Testis (tissue), 2 donors: Measurements from ENCODE around the gene MEGF11.

Experiments
- CTCF ChIP-seq, 3 experiments: fragments of 450-650 bp in 2 of 3; fragments of 200-600 bp in 1 of 3; sonication (generic) in 1 of 3; IDR thresholded peaks; one replicate each; pipeline ENCODE4 v1.5.1; 2016 to 2019; ENCODE audit warnings: antibody characterized with exemption in 3 of 3, mild to moderate bottlenecking in 2 of 3, moderate library complexity in 1 of 3
- POLR2A ChIP-seq: fragments of 450-650 bp; IDR thresholded peaks from one replicate; pipeline ENCODE4 v1.6.1; 2017; ENCODE audit warnings: antibody characterized with exemption, mild to moderate bottlenecking, moderate library complexity

- no peak for TF ChIP-seq CTCF (IDR thresholded peaks at IDR 0.05)
- no peak for TF ChIP-seq POLR2A
Measured at GRCh38 chr15:66226736-66227135, 26.8 kb downstream of the MEGF11 start.
